DOHH2 (cell line): ENCODE data around the gene BMP6.

ENCODE experiments used
- H3F3A ChIP-seq: fragments of 200-600 bp; sonication (generic), shearing (Covaris generic); 2 replicates; pipeline ENCODE4 v1.6.0; 2016; ENCODE audit warnings: antibody characterized with exemption, mild to moderate bottlenecking; ENCODE audit not compliant: control insufficient read depth, insufficient read depth
- H3K27ac ChIP-seq: fragments of 200-600 bp; sonication (generic); 2 replicates; pipeline ENCODE4 v1.5.1; 2014; ENCODE audit warnings: low read depth, mild to moderate bottlenecking, low read length, moderate library complexity
- H3K27me3 ChIP-seq: fragments of 200-600 bp; sonication (generic); 2 replicates; pipeline ENCODE4 v1.6.1; 2014; ENCODE audit warnings: mild to moderate bottlenecking, low read length, mixed read lengths; ENCODE audit not compliant: control insufficient read depth
- H3K36me3 ChIP-seq: fragments of 200-600 bp; sonication (generic); 2 replicates; pipeline ENCODE4 v1.6.1; 2014; ENCODE audit warnings: mild to moderate bottlenecking, low read length, moderate library complexity, mixed read lengths; ENCODE audit not compliant: control insufficient read depth
- H3K4me1 ChIP-seq: fragments of 200-600 bp; sonication (generic); 2 replicates; pipeline ENCODE4 v1.6.1; 2014; ENCODE audit warnings: mild to moderate bottlenecking, low read length, mixed read lengths; ENCODE audit not compliant: control insufficient read depth
- H3K4me2 ChIP-seq: fragments of 200-600 bp; sonication (generic); 2 replicates; pipeline ENCODE4 v1.6.0; 2014; ENCODE audit warnings: mild to moderate bottlenecking, low read length, moderate library complexity
- H3K4me3 ChIP-seq: fragments of 200-600 bp; sonication (generic); 2 replicates; pipeline ENCODE4 v1.5.1; 2014; ENCODE audit warnings: mild to moderate bottlenecking, low read length, mixed read lengths
- H3K79me2 ChIP-seq: fragments of 200-600 bp; sonication (generic); 2 replicates; pipeline ENCODE4 v1.6.1; 2014; ENCODE audit warnings: mild to moderate bottlenecking, low read length, mixed read lengths; ENCODE audit not compliant: control insufficient read depth
- H3K9me2 ChIP-seq: fragments of 200-600 bp; sonication (generic); replicated peaks from 2 replicates; pipeline ENCODE4 v1.6.1; 2014; ENCODE audit warnings: mild to moderate bottlenecking, low read length, mixed read lengths; ENCODE audit not compliant: control insufficient read depth
- H3K9me3 ChIP-seq: fragments of 200-600 bp; sonication (generic); 2 replicates; pipeline ENCODE4 v1.6.1; 2014; ENCODE audit warnings: antibody characterized with exemption, low read length, mixed read lengths; ENCODE audit not compliant: control insufficient read depth, insufficient read depth
- H4K20me1 ChIP-seq: fragments of 200-600 bp; sonication (generic); 2 replicates; pipeline ENCODE4 v1.6.0; 2014; ENCODE audit warnings: low read depth, mild to moderate bottlenecking, antibody characterized with exemption, low read length, moderate library complexity; ENCODE audit not compliant: control insufficient read depth, insufficient read depth
- EZH2phosphoT487 ChIP-seq: fragments of 200-600 bp; sonication (generic); IDR thresholded peaks from 2 replicates; pipeline ENCODE4 v1.6.1; 2017; ENCODE audit warnings: borderline replicate concordance, mild to moderate bottlenecking, antibody characterized with exemption, low read length, moderate library complexity, mixed read lengths
- TF ChIP-seq, protein P1 (sequence below): fragments of 200-600 bp; sonication (generic); IDR thresholded peaks from one replicate; pipeline ENCODE4 v1.5.1; 2014; ENCODE audit warnings: antibody characterized with exemption, mild to moderate bottlenecking, low read depth, low read length; ENCODE audit not compliant: poor library complexity, severe bottlenecking

BMP6 gene

DNA sequence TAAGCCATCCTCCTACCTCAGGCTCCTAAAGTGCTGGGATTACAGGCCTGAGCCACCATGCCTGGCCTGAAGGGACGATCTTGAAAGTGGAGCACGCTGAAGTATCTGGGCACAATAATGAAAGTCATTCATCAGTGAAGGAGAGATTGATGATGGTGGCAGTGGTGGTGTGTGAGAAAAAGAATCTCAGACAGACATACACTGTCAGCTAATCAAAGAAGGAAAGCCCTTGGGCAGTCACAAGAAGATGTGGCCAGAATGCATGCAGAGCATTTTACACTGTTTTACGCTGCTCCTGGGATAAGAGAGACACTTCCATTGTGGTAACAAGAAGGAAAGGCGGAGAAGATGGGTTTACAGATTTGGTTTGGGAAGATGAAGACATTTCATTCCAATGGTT lies 20.4 kb upstream of the BMP6 start:
- H3K36me3 ChIP-seq = no peaks in the 10 kb centered on the region
- TF ChIP-seq, protein P1, sequence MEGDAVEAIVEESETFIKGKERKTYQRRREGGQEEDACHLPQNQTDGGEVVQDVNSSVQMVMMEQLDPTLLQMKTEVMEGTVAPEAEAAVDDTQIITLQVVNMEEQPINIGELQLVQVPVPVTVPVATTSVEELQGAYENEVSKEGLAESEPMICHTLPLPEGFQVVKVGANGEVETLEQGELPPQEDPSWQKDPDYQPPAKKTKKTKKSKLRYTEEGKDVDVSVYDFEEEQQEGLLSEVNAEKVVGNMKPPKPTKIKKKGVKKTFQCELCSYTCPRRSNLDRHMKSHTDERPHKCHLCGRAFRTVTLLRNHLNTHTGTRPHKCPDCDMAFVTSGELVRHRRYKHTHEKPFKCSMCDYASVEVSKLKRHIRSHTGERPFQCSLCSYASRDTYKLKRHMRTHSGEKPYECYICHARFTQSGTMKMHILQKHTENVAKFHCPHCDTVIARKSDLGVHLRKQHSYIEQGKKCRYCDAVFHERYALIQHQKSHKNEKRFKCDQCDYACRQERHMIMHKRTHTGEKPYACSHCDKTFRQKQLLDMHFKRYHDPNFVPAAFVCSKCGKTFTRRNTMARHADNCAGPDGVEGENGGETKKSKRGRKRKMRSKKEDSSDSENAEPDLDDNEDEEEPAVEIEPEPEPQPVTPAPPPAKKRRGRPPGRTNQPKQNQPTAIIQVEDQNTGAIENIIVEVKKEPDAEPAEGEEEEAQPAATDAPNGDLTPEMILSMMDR = no peak
- no peak for TF ChIP-seq EZH2phosphoT487
- no peaks in the 10 kb centered on the region for H3K79me2 ChIP-seq
- H4K20me1 ChIP-seq = no peaks in the 10 kb centered on the region
- no peaks in the 10 kb centered on the region for H3F3A ChIP-seq
- no peak overlapping the region for H3K4me2 ChIP-seq
- H3K9me3 ChIP-seq = no peaks in the 10 kb centered on the region
- H3K4me1 ChIP-seq = no peaks in the 10 kb centered on the region
- peaks cover 3% of the 10 kb centered on the region; the same call in 1 of the 2 replicates for H3K27me3 ChIP-seq
- no peak overlapping the region for H3K27ac ChIP-seq
- no peak overlapping the region for H3K4me3 ChIP-seq
- H3K9me2 ChIP-seq = no peaks in the 10 kb centered on the region

DNA sequence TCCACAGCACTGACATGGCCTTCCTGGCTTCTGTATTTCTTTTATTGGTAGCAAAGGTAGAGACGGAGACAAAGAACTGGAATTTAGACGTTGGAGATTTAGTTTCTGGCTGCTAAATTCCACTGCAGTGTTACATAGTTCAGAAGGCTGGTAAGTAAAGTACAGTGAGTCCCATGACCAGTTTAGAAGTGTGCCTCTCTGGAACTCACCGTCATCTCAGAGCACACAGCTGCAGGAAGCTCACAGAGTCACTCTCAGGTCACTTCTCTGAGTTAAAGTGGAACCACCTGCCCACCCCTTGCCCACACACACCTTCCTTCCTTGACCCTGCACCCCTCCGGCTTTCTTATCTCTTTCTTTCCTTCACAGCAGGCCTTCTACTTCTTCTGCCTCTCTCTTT lies 19.6 kb upstream of the BMP6 start:
- TF ChIP-seq EZH2phosphoT487 = no peak
- TF ChIP-seq, protein P1 = no peak
- no peaks in the 10 kb centered on the region for H3F3A ChIP-seq

DNA sequence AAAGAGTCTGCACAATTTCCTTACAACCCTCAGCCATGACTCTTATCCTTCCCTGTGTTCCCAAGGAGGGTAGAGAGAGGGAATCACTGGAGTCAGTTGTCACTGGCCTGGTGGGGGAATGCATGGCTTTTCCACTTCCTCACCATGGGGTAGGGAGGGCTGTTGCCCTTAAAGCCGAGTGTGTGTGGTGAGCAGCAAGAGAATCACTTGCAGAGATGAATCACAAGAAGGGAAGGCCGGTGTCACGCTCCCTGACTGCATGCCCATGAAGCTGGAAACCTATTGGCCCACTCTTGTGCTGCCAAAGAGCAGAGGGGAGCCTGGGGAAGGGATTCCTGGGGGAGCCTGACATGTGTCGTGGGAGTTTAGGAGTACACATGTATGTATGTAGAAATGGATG lies 18.1 kb upstream of the BMP6 start:
- no peaks in the 10 kb centered on the region for H4K20me1 ChIP-seq
- H3K9me3 ChIP-seq = no peaks in the 10 kb centered on the region
- no peaks in the 10 kb centered on the region for H3F3A ChIP-seq
- no peak overlapping the region for H3K4me2 ChIP-seq
- no peak overlapping the region for H3K4me3 ChIP-seq
- H3K79me2 ChIP-seq = no peaks in the 10 kb centered on the region
- H3K27ac ChIP-seq = no peak overlapping the region
- no peaks in the 10 kb centered on the region for H3K9me2 ChIP-seq
- TF ChIP-seq, protein P1 = no peak
- TF ChIP-seq EZH2phosphoT487 = no peak
- no peaks in the 10 kb centered on the region for H3K36me3 ChIP-seq
- no peaks in the 10 kb centered on the region for H3K4me1 ChIP-seq
- peaks cover 5% of the 10 kb centered on the region for H3K27me3 ChIP-seq

More for the DNA sequence above, 19.6 kb upstream of the BMP6 start:
- no peaks in the 10 kb centered on the region for H3K4me1 ChIP-seq
- no peaks in the 10 kb centered on the region for H3K79me2 ChIP-seq
- H3K36me3 ChIP-seq = no peaks in the 10 kb centered on the region
- H4K20me1 ChIP-seq = no peaks in the 10 kb centered on the region
- no peaks in the 10 kb centered on the region for H3K9me3 ChIP-seq
- H3K27ac ChIP-seq = no peak overlapping the region
- H3K4me2 ChIP-seq = no peak overlapping the region
- no peaks in the 10 kb centered on the region; the same call in 1 of the 2 replicates for H3K27me3 ChIP-seq
- H3K9me2 ChIP-seq = no peaks in the 10 kb centered on the region
- no peak overlapping the region for H3K4me3 ChIP-seq

DNA sequence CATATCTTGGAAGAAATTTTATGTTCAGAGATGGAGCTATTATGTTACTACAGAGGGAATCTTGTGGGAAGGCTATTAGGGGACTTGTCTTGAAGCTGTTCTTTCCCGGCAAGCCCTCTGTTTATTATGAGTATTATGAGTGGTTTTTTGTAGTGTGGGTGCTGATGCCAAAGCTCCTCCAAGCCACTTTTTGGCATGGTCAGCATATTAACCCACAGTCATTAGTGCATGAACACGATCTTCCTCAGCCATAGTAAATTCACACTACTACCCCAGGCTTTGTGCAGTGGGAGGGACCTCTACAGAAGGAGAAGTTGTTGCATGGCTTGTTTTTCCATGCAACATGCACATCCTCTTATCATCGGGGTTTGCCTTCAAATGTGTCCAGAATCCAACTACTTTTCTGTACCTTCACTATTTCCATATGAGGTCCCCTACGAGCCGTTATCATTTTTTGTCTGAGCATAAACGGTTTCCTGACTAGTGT lies 6.5 kb upstream of the BMP6 start:
- Histone ChIP-seq H3K36me3 (no peaks in the 10 kb centered on the region), H3K27me3 (peaks cover 18% of the 10 kb centered on the region), H4K20me1 (no peaks in the 10 kb centered on the region), H3K79me2 (no peaks in the 10 kb centered on the region), H3K9me3 (no peaks in the 10 kb centered on the region), H3K4me3 (no peak overlapping the region), H3K9me2 (no peaks in the 10 kb centered on the region), H3K27ac (no peak overlapping the region), H3K4me1 (no peaks in the 10 kb centered on the region), H3F3A (no peaks in the 10 kb centered on the region), H3K4me2 (no peak overlapping the region)
- no peak for TF ChIP-seq EZH2phosphoT487
- TF ChIP-seq, protein P1 = no peak
